HepG2 (cell line): ENCODE data around the gene AGFG1. TPM values are rescaled to one million over a fixed set of nuclear protein-coding genes. Genes with fewer than 3 reads are reported as not detected.

Experiments
- ARHGAP35 ChIP-seq: sonication (generic); formaldehyde crosslinking; IDR thresholded peaks from 2 replicates; pipeline ENCODE4 v1.9.0; 2022; ENCODE audit warnings: mild to moderate bottlenecking, inconsistent platforms, moderate library complexity, missing genetic modification reagents, borderline replicate concordance
- ATF7 ChIP-seq, 2 experiments: fragments of 450-650 bp in 1 of 2; sonication (generic) in 1 of 2; formaldehyde crosslinking in 1 of 2; IDR thresholded peaks; 2 replicates each; pipeline versions ENCODE4 v1.4.0 to v1.6.1; 2016 to 2020; ENCODE audit warnings: antibody characterized with exemption in 1 of 2, mild to moderate bottlenecking in 1 of 2, missing genetic modification reagents in 1 of 2
- CSRNP2 ChIP-seq: sonication (generic); formaldehyde crosslinking; conservative IDR thresholded peaks from 2 replicates; pipeline ENCODE4 v1.8.0; 2022; ENCODE audit warnings: low read depth, missing genetic modification reagents
- FIP1L1 ChIP-seq: fragments of 200-400 bp; formaldehyde crosslinking; IDR thresholded peaks from 2 replicates; pipeline ENCODE4 v1.6.1; 2018; ENCODE audit warnings: low read depth, mild to moderate bottlenecking, low read length, moderate library complexity, borderline replicate concordance; ENCODE audit not compliant: insufficient read depth
- FOSL2 ChIP-seq: sonication (generic); formaldehyde crosslinking; IDR thresholded peaks from 2 replicates; pipeline ENCODE4 v1.4.0; 2020; ENCODE audit warnings: missing genetic modification reagents
- KLF16 ChIP-seq, 2 experiments: sonication (generic) in 1 of 2; formaldehyde crosslinking in 1 of 2; IDR thresholded peaks; 2 replicates each; pipeline versions ENCODE4 v1.6.1 to v1.8.0; 2016 to 2023; ENCODE audit warnings: missing genetic modification reagents in 2 of 2, missing compliant biosample characterization in 1 of 2
- LCORL ChIP-seq, 2 experiments: fragments of 450-650 bp in 1 of 2; sonication (generic) in 1 of 2; formaldehyde crosslinking in 1 of 2; IDR thresholded peaks; 2 replicates each; pipeline versions ENCODE4 v1.5.0 to v1.6.1; 2017 to 2020; ENCODE audit warnings: antibody characterized with exemption in 1 of 2, missing genetic modification reagents in 1 of 2
- MXD4 ChIP-seq: IDR thresholded peaks from 2 replicates; pipeline ENCODE4 v1.6.1; 2016; ENCODE audit warnings: mild to moderate bottlenecking, missing biosample characterization, missing genetic modification reagents
- NCOR1 ChIP-seq: fragments of 200-600 bp; sonication (generic); IDR thresholded peaks from 2 replicates; pipeline ENCODE4 v1.7.0; 2017; ENCODE audit warnings: antibody characterized with exemption, low read length, borderline replicate concordance
- PRMT3 ChIP-seq: sonication (generic); formaldehyde crosslinking; IDR thresholded peaks from 2 replicates; pipeline ENCODE4 v1.8.1; 2022; ENCODE audit warnings: low read depth, mild to moderate bottlenecking, moderate library complexity, missing genetic modification reagents, borderline replicate concordance
- SOX6 ChIP-seq, 2 experiments: fragments of 450-650 bp in 1 of 2; sonication (generic) in 1 of 2; formaldehyde crosslinking in 1 of 2; IDR thresholded peaks; 2 replicates each; pipeline versions ENCODE4 v1.4.0 to v1.6.1; 2017 to 2020; ENCODE audit warnings: antibody characterized with exemption in 1 of 2, mild to moderate bottlenecking in 1 of 2, missing genetic modification reagents in 1 of 2
- TEAD2 ChIP-seq: sonication (generic); formaldehyde crosslinking; IDR thresholded peaks from 2 replicates; pipeline ENCODE4 v1.9.0; 2021; ENCODE audit warnings: missing genetic modification reagents
- TERF1 ChIP-seq: sonication (generic); formaldehyde crosslinking; IDR thresholded peaks from 2 replicates; pipeline ENCODE4 v1.8.0; 2022; ENCODE audit warnings: mild to moderate bottlenecking, missing genetic modification reagents, moderate library complexity
- XRCC5 ChIP-seq: fragments of 200-400 bp; formaldehyde crosslinking; optimal IDR thresholded peaks from 2 replicates; pipeline ENCODE3; 2017; ENCODE audit warnings: mild to moderate bottlenecking, low read length
- ZBTB44 ChIP-seq: sonication (generic); formaldehyde crosslinking; IDR thresholded peaks from 2 replicates; pipeline ENCODE4 v1.4.0; 2020; ENCODE audit warnings: missing genetic modification reagents
- ZNF382 ChIP-seq: sonication (generic); formaldehyde crosslinking; IDR thresholded peaks from 2 replicates; pipeline ENCODE4 v1.5.0; 2020; ENCODE audit warnings: missing genetic modification reagents, mild to moderate bottlenecking, borderline replicate concordance
- ZNF432 ChIP-seq: sonication (generic); formaldehyde crosslinking; IDR thresholded peaks from 2 replicates; pipeline ENCODE4 v1.5.0; 2020; ENCODE audit warnings: missing genetic modification reagents, mild to moderate bottlenecking, borderline replicate concordance
- ZNF441 ChIP-seq: sonication (generic); formaldehyde crosslinking; IDR thresholded peaks from 2 replicates; pipeline ENCODE4 v1.7.0; 2021; ENCODE audit warnings: missing genetic modification reagents, borderline replicate concordance
- ZNF576 ChIP-seq: sonication (generic); formaldehyde crosslinking; IDR thresholded peaks from 2 replicates; pipeline ENCODE4 v1.4.0; 2020; ENCODE audit warnings: mild to moderate bottlenecking, missing genetic modification reagents
- ZNF639 ChIP-seq: conservative IDR thresholded peaks from 2 replicates; pipeline ENCODE4 v1.6.1; 2018; ENCODE audit warnings: missing genetic modification reagents
- ZNF772 ChIP-seq: sonication (generic); formaldehyde crosslinking; IDR thresholded peaks from 2 replicates; pipeline ENCODE4 v1.5.0; 2020; ENCODE audit warnings: mild to moderate bottlenecking, missing genetic modification reagents
- ZZZ3 ChIP-seq: sonication (generic); formaldehyde crosslinking; IDR thresholded peaks from 2 replicates; pipeline ENCODE4 v1.4.0; 2020; ENCODE audit warnings: missing genetic modification reagents, mild to moderate bottlenecking, borderline replicate concordance
- polyA plus RNA-seq, 8 experiments: library from polyadenylated mRNA; depleted of rRNA in 3 of 8; stranded (reverse) in 7 of 8; unstranded in 1 of 8; fragments of >200 nt; fragmentation: Illumina TruSeq in 4 of 8; extraction: Trizol in 4 of 8; gene quantifications; 2 replicates each; pipeline versions ENCODE4 v1.2.1 to v1.2.3, GENCODE V29; 2011 to 2016; ENCODE audit warnings: low read depth in 4 of 8, missing spikeins in 1 of 8, mixed read lengths in 1 of 8; ENCODE audit not compliant: insufficient read depth in 1 of 8
- total RNA-seq, 5 experiments: library from RNA; depleted of rRNA; stranded (reverse); fragments of >200 nt; fragmentation: Illumina TruSeq; extraction: Trizol; gene quantifications; 2 replicates each; pipeline ENCODE4 v1.2.3, GENCODE V29; 2016; ENCODE audit warnings: low read depth in 1 of 5

Gene AGFG1
- total and polyA plus RNA-seq, 2 of the 13 experiments (the other 11 are each of a cell fraction or from before 2014, with no cell fraction given), result 145 to 168 TPM

GRCh38 chr2:227450926-227451654, 20.9 kb upstream of the AGFG1 start (continued):
- TF ChIP-seq TERF1 (CRISPR knock-in tag) (no peak), FIP1L1 (no peak), NCOR1 (peak; percentile 83), XRCC5 (peak; percentile 38), LCORL (IDR thresholded peaks at IDR 0.05) (no peak), LCORL (CRISPR knock-in tag; IDR thresholded peaks at IDR 0.05) (peak; percentile 41; the same call in 1 of the 2 replicates), ZNF441 (no peak), ATF7 (IDR thresholded peaks at IDR 0.05) (no peak), ATF7 (CRISPR knock-in tag; IDR thresholded peaks at IDR 0.05) (no peak; the same call in 1 of the 2 replicates), TEAD2 (CRISPR knock-in tag) (no peak), ZZZ3 (CRISPR knock-in tag) (no peak), ARHGAP35 (CRISPR knock-in tag) (0 out of 2 replicates have a peak, but pooled peaks have one; percentile 24), ZBTB44 (no peak), MXD4 (CRISPR knock-in tag) (0 out of 2 replicates have a peak, but pooled peaks have one; percentile 42), ZNF639 (CRISPR knock-in tag) (peak; percentile 71; the same call in 1 of the 2 replicates), PRMT3 (CRISPR knock-in tag) (0 out of 2 replicates have a peak, but pooled peaks have one; percentile 29), SOX6 (IDR thresholded peaks at IDR 0.05) (no peak), SOX6 (CRISPR knock-in tag; IDR thresholded peaks at IDR 0.05) (peak; percentile 93), ZNF772 (peak; percentile 64; the same call in 1 of the 2 replicates), ZNF576 (CRISPR knock-in tag) (no peak), FOSL2 (peak; percentile 90), KLF16 (CRISPR knock-in tag; IDR thresholded peaks at IDR 0.05) (peak; percentile 3 to 88; a peak in 3 of 4 replicates), CSRNP2 (no peak), ZNF382 (CRISPR knock-in tag) (no peak), ZNF432 (CRISPR knock-in tag) (no peak)
